ENCODE measurements around the gene CCDC136.

CCDC136 gene

GRCh38 chr7:128831994-128832879 lies 40.5 kb downstream of the CCDC136 start:
- no peak for DNase-seq (ENCODE audit: low read depth)

- DNase-seq (ENCODE audit: low read depth), result no peak
Measured at GRCh38 chr7:128832880-128833147, 41.0 kb downstream of the CCDC136 start.

GRCh38 chr7:128833148-128833945 lies 41.6 kb downstream of the CCDC136 start:
- no peak for DNase-seq (ENCODE audit: low read depth)

- DNase-seq (ENCODE audit: low read depth), result no peak
Measured at GRCh38 chr7:128833946-128834325, 42.2 kb downstream of the CCDC136 start.

- DNase-seq (ENCODE audit: low read depth), result no peak
Measured at GRCh38 chr7:128835231-128835751, 43.5 kb downstream of the CCDC136 start.

- no peak for DNase-seq (ENCODE audit: low read depth)
Measured at GRCh38 chr7:128835790-128836641, 44.2 kb downstream of the CCDC136 start.

- no peak for DNase-seq (ENCODE audit: low read depth)
Measured at GRCh38 chr7:128836729-128837348, 45.1 kb downstream of the CCDC136 start.

- no peak for DNase-seq (ENCODE audit: low read depth)
Measured at GRCh38 chr7:128837521-128837921, 45.8 kb downstream of the CCDC136 start.

- no peak for DNase-seq (ENCODE audit: low read depth)
Measured at GRCh38 chr7:128838109-128838779, 46.5 kb downstream of the CCDC136 start.

- DNase-seq (ENCODE audit: low read depth), result no peak
Measured at GRCh38 chr7:128838981-128839731, 47.4 kb downstream of the CCDC136 start.

- DNase-seq (ENCODE audit: low read depth), result no peak
Measured at GRCh38 chr7:128839751-128840177, 48.0 kb downstream of the CCDC136 start.

- DNase-seq (ENCODE audit: low read depth), result no peak
Measured at GRCh38 chr7:128840326-128841170, 48.8 kb downstream of the CCDC136 start.

- DNase-seq (ENCODE audit: low read depth), result no peak
Measured at GRCh38 chr7:128841171-128841690, 49.5 kb downstream of the CCDC136 start.

GRCh38 chr7:128841921-128842673 lies 50.3 kb downstream of the CCDC136 start:
- peak; percentile 63 for DNase-seq (ENCODE audit: low read depth)

- no peak for DNase-seq (ENCODE audit: low read depth)
Measured at GRCh38 chr7:128842674-128843641, 51.2 kb downstream of the CCDC136 start.

GRCh38 chr7:128843938-128844621 lies 52.3 kb downstream of the CCDC136 start:
- DNase-seq (ENCODE audit: low read depth), result no peak

Data from activated T-cell treated with anti-CD3 and anti-CD28 coated beads for 48 hours (primary cell).